ENCODE measurements around the gene STXBP5L.
"Not testable (repeated sequence)": the region's sequence is repeated elsewhere in the genome, so short reads cannot be mapped to it uniquely, and the experiment has no call there.

The STXBP5L gene

DNA sequence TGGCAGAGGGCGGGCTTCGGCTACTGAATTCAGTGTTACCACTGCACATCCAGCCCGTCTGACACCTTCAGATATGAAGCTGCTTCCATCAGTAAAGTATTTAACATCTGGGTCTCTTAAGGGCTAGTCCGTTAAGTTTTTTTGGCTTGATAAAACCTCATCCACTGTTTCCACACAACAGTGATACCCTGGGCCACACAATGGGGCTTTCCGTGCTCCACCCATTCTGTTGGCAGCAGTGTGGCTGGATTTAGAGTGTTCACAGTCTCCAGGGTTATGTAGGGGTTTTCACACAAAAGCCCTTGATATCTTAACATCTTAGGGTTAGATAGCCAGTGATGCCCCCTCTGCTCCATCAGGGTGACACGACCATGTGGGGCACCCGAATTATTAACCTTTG lies 165.0 kb downstream of the STXBP5L start:
- Histone ChIP-seq H3K4me3 (ENCODE audit: low read length, poor library complexity, severe bottlenecking) (no peak overlapping the region), H3F3A (ENCODE audit: low read depth) (no peaks in the 10 kb centered on the region), H3K4me1 (ENCODE audit: insufficient read depth, low read length, poor library complexity, severe bottlenecking) (no peaks in the 10 kb centered on the region), H3K9me2 (replicated peaks; ENCODE audit: low read depth, low read length) (no peaks in the 10 kb centered on the region), H3K4me2 (ENCODE audit: low read depth, low read length, poor library complexity, severe bottlenecking) (no peak overlapping the region), H2AFZ (ENCODE audit: low read length) (no peak overlapping the region), H3K36me3 (ENCODE audit: insufficient read depth, low read length) (no peaks in the 10 kb centered on the region), H3K9ac (ENCODE audit: low read depth, low read length, poor library complexity, severe bottlenecking) (no peak overlapping the region), H3K27me3 (ENCODE audit: insufficient read depth, low read length, poor library complexity, severe bottlenecking) (no peaks in the 10 kb centered on the region), H3K9me3 (ENCODE audit: insufficient read depth, low read depth, low read length) (no peaks in the 10 kb centered on the region; the same call in 1 of the 2 replicates), H4K20me1 (ENCODE audit: insufficient read depth, low read length, poor library complexity, severe bottlenecking) (no peaks in the 10 kb centered on the region), H3K79me2 (ENCODE audit: insufficient read depth, low read length) (no peaks in the 10 kb centered on the region)
- TF ChIP-seq EZH2phosphoT487 (IDR thresholded peaks at IDR 0.05; ENCODE audit: borderline replicate concordance) = no peak
- no peak for TF ChIP-seq CTCF (conservative IDR thresholded peaks at IDR 0.05; ENCODE audit: low read length)

DNA sequence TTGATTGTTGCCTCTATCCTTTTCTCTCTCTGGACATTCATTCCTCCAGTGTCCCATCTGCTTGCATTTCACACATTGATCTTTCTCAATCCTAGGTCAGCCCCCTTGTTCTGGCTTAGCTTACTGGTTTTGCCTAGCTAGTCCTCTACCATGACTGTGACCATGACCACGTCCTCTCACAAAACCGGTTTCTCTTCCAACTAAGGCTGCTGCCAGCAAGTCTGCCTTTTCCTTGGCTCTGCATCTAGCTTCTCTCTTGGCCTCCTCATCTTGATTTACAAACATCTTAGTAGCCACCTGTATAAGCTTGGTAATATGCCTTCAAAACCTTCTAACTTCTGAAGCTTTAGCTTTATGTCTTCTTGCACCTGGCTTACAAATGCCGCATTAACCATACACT lies 167.2 kb downstream of the STXBP5L start:
- Histone ChIP-seq H3K4me1 (ENCODE audit: insufficient read depth, low read length, poor library complexity, severe bottlenecking) (no peaks in the 10 kb centered on the region), H4K20me1 (ENCODE audit: insufficient read depth, low read length, poor library complexity, severe bottlenecking) (no peaks in the 10 kb centered on the region), H3K36me3 (ENCODE audit: insufficient read depth, low read length) (no peaks in the 10 kb centered on the region), H3K4me2 (ENCODE audit: low read depth, low read length, poor library complexity, severe bottlenecking) (no peak overlapping the region), H3K27me3 (ENCODE audit: insufficient read depth, low read length, poor library complexity, severe bottlenecking) (no peaks in the 10 kb centered on the region), H3K9me3 (ENCODE audit: insufficient read depth, low read depth, low read length) (no peaks in the 10 kb centered on the region; the same call in 1 of the 2 replicates), H3K9ac (ENCODE audit: low read depth, low read length, poor library complexity, severe bottlenecking) (no peak overlapping the region), H3K4me3 (ENCODE audit: low read length, poor library complexity, severe bottlenecking) (no peak overlapping the region), H3K9me2 (replicated peaks; ENCODE audit: low read depth, low read length) (no peaks in the 10 kb centered on the region), H3F3A (ENCODE audit: low read depth) (no peaks in the 10 kb centered on the region), H3K79me2 (ENCODE audit: insufficient read depth, low read length) (no peaks in the 10 kb centered on the region), H2AFZ (ENCODE audit: low read length) (no peak overlapping the region)
- TF ChIP-seq CTCF (conservative IDR thresholded peaks at IDR 0.05; ENCODE audit: low read length) (no peak), EZH2phosphoT487 (IDR thresholded peaks at IDR 0.05; ENCODE audit: borderline replicate concordance) (no peak)

DNA sequence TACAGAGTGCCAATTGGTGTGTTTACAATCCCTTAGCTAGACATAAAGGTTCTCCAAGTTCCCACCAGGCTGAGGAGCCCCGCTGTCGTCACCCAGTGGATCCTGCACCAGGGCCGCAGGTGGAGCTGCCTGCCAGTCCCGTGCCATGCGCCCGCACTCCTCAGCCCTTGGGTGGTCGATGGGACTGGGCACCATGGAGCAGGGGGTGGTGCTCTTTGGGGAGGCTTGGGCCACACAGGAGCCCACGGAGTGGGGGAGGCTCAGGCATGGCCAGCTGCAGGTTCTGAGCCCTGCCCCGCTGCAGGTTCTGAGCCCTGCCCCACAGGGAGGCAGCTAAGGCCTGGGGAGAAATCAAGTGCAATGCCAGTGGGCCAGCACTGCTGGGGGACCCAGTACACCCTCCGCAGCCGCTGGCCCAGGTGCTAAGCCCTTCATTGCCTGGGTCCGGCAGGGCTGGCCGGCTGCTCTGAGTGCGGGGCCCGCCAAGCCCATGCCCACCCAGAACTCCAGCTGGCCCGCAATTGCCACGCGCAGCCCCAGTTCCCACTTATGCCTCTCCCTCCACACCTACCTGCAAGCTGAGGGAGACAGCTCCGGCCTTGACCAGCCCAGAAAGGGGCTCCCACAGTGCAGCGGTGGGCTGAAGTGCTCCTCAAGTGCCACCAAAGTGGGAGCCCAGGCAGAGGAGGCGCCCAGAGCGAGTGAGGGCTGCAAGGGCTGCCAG lies 170.5 kb downstream of the STXBP5L start:
- H3K4me2 ChIP-seq (ENCODE audit: low read depth, low read length, poor library complexity, severe bottlenecking); H3K9me2 ChIP-seq (replicated peaks; ENCODE audit: low read depth, low read length); H3F3A ChIP-seq (ENCODE audit: low read depth); H3K9me3 ChIP-seq (ENCODE audit: insufficient read depth, low read depth, low read length); H4K20me1 ChIP-seq (ENCODE audit: insufficient read depth, low read length, poor library complexity, severe bottlenecking); H3K36me3 ChIP-seq (ENCODE audit: insufficient read depth, low read length); H3K27me3 ChIP-seq (ENCODE audit: insufficient read depth, low read length, poor library complexity, severe bottlenecking); H3K79me2 ChIP-seq (ENCODE audit: insufficient read depth, low read length); H3K4me1 ChIP-seq (ENCODE audit: insufficient read depth, low read length, poor library complexity, severe bottlenecking); H3K9ac ChIP-seq (ENCODE audit: low read depth, low read length, poor library complexity, severe bottlenecking); H2AFZ ChIP-seq (ENCODE audit: low read length); H3K4me3 ChIP-seq (ENCODE audit: low read length, poor library complexity, severe bottlenecking): not testable (repeated sequence)

DNA sequence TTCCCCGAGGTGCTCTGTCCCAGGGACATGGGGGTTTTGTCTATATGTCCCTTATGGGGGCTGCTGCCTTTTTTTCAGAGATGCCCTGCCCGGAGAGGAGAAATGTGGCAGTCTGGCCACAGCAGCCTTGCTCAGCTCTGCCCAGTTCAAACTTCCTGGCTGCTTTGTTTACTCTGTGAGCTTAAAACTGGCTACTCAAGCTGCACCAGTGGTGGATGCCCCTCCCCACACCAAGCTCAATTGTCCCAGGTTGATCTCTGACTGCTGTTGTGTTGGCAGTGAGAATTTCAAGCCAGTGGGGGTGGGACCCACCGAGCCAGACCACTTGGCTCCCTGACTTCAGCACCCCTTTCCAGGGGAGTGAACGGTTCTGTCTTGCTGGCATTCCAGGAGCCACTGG lies 188.9 kb downstream of the STXBP5L start:
- TF ChIP-seq EZH2phosphoT487 (IDR thresholded peaks at IDR 0.05; ENCODE audit: borderline replicate concordance) = no peak
- no peak for TF ChIP-seq CTCF (conservative IDR thresholded peaks at IDR 0.05; ENCODE audit: low read length)
- Histone ChIP-seq H3K4me3 (ENCODE audit: low read length, poor library complexity, severe bottlenecking) (no peak overlapping the region), H3K4me2 (ENCODE audit: low read depth, low read length, poor library complexity, severe bottlenecking) (no peak overlapping the region)

DNA sequence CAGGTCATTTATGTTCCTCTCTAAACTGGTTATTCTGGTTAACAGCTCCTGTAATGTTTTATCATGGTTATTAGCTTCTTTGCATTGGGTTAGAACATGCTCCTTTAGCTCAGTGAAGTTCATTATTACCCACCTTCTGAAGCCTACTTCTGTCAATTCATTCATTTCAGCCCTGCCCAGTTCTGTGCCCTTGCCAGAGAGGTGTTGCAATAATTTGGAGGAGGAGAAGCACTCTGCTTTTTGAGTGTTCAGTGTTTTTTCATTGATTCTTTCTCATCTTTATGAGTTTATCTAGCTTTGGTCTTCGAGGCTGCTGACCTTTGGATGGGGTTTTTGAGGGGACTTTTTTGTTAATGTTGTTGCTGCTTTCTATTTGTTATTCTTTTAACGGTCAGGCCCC lies 203.1 kb downstream of the STXBP5L start:
- not testable (repeated sequence) for H3K4me3 ChIP-seq (ENCODE audit: low read length, poor library complexity, severe bottlenecking); H4K20me1 ChIP-seq (ENCODE audit: insufficient read depth, low read length, poor library complexity, severe bottlenecking); H3K9ac ChIP-seq (ENCODE audit: low read depth, low read length, poor library complexity, severe bottlenecking); H3K36me3 ChIP-seq (ENCODE audit: insufficient read depth, low read length); H3K9me3 ChIP-seq (ENCODE audit: insufficient read depth, low read depth, low read length); H3K27me3 ChIP-seq (ENCODE audit: insufficient read depth, low read length, poor library complexity, severe bottlenecking); H3K9me2 ChIP-seq (replicated peaks; ENCODE audit: low read depth, low read length); H3K79me2 ChIP-seq (ENCODE audit: insufficient read depth, low read length); H2AFZ ChIP-seq (ENCODE audit: low read length); H3K4me1 ChIP-seq (ENCODE audit: insufficient read depth, low read length, poor library complexity, severe bottlenecking); H3K4me2 ChIP-seq (ENCODE audit: low read depth, low read length, poor library complexity, severe bottlenecking); H3F3A ChIP-seq (ENCODE audit: low read depth)

More for the DNA sequence above, 188.9 kb downstream of the STXBP5L start:
- Histone ChIP-seq H3K9me3 (ENCODE audit: insufficient read depth, low read depth, low read length) (no peaks in the 10 kb centered on the region), H4K20me1 (ENCODE audit: insufficient read depth, low read length, poor library complexity, severe bottlenecking) (no peaks in the 10 kb centered on the region), H3K4me1 (ENCODE audit: insufficient read depth, low read length, poor library complexity, severe bottlenecking) (no peaks in the 10 kb centered on the region), H3F3A (ENCODE audit: low read depth) (no peaks in the 10 kb centered on the region), H3K9me2 (replicated peaks; ENCODE audit: low read depth, low read length) (no peaks in the 10 kb centered on the region), H3K9ac (ENCODE audit: low read depth, low read length, poor library complexity, severe bottlenecking) (no peak overlapping the region), H3K36me3 (ENCODE audit: insufficient read depth, low read length) (no peaks in the 10 kb centered on the region), H3K79me2 (ENCODE audit: insufficient read depth, low read length) (no peaks in the 10 kb centered on the region), H2AFZ (ENCODE audit: low read length) (no peak overlapping the region), H3K27me3 (ENCODE audit: insufficient read depth, low read length, poor library complexity, severe bottlenecking) (no peaks in the 10 kb centered on the region)
